NB4 (cell line): ENCODE measurements around the gene CLEC17A.

Experiments
- MYC ChIP-seq: IDR thresholded peaks from 2 replicates; pipeline ENCODE4 v1.6.1; 2011; ENCODE audit warnings: low read depth, low read length
- POLR2A ChIP-seq: IDR thresholded peaks from 2 replicates; pipeline ENCODE4 v1.6.1; 2011; ENCODE audit warnings: mild to moderate bottlenecking; ENCODE audit not compliant: insufficient read length; ENCODE audit errors: extremely low read depth
- TF ChIP-seq, protein P1 (sequence below): IDR thresholded peaks from one replicate; pipeline ENCODE4 v1.5.1; 2012; ENCODE audit warnings: low read depth, low read length
- TF ChIP-seq, protein P2 (sequence below): IDR thresholded peaks from 2 replicates; pipeline ENCODE4 v1.6.1; 2011; ENCODE audit warnings: low read depth, low read length

DNA sequence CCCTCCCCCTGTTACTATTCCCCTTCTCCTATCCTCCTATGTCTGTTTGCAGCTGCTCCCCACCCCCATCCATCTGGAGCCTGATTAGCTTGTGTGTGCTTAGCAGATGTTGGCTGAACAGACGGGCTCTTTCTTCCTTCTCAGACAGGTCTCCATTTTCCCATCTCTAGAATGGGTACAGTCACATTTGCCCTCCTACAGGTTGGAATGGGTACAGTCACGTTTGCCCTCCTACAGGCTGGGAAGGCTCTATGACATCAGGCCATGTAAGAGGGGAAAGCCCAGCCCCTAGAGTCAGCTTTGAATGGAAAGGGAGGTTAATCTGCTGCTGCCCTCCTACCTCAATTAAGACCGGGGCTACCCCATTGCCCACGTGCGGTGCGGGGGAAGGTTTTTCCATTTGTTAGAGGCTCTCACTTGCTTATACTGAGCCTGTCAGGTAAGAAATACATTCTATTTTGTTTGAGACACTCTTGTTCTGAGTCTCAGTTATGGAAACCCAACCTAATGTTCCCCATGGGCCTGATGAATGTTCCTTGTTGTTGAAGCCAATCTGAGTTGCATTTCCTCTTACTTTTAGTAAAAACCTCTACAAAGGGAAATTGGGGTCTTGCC lies 2.2 kb upstream of the CLEC17A start:
- TF ChIP-seq, protein P1, sequence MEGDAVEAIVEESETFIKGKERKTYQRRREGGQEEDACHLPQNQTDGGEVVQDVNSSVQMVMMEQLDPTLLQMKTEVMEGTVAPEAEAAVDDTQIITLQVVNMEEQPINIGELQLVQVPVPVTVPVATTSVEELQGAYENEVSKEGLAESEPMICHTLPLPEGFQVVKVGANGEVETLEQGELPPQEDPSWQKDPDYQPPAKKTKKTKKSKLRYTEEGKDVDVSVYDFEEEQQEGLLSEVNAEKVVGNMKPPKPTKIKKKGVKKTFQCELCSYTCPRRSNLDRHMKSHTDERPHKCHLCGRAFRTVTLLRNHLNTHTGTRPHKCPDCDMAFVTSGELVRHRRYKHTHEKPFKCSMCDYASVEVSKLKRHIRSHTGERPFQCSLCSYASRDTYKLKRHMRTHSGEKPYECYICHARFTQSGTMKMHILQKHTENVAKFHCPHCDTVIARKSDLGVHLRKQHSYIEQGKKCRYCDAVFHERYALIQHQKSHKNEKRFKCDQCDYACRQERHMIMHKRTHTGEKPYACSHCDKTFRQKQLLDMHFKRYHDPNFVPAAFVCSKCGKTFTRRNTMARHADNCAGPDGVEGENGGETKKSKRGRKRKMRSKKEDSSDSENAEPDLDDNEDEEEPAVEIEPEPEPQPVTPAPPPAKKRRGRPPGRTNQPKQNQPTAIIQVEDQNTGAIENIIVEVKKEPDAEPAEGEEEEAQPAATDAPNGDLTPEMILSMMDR = no peak
- TF ChIP-seq POLR2A = no peak
- TF ChIP-seq, protein P2, sequence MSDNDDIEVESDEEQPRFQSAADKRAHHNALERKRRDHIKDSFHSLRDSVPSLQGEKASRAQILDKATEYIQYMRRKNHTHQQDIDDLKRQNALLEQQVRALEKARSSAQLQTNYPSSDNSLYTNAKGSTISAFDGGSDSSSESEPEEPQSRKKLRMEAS = no peak
- no peak for TF ChIP-seq MYC
